Heart left ventricle (tissue), 13 donors: ENCODE measurements around the gene CNTN4.

Experiments used
- POLR2A ChIP-seq, 2 donors: fragments of 450-650 bp; IDR thresholded peaks; one replicate each; pipeline ENCODE4 v1.6.1; 2017; ENCODE audit warnings: antibody characterized with exemption in 2 of 2, mild to moderate bottlenecking in 2 of 2, moderate library complexity in 2 of 2
- TF ChIP-seq, protein P1 (sequence below), 12 donors: fragments of 200-600 bp; sonication (generic) in 4 of 12; IDR thresholded peaks; one replicate each; pipeline versions ENCODE4 v1.5.0 to v1.8.0; 2018 to 2022; ENCODE audit warnings: antibody characterized with exemption in 12 of 12, mild to moderate bottlenecking in 5 of 12
- donor health status: ischemic (EF 13 %, LVEDD 7.1; RV severe dilation, severe dysfunction).
- donor health status: DM: no; HTN: yes; CAD: no.
- donor health status: DM: no; HTN: no; CAD: no.
- donor health status: ischemic (EF 25% LVEDD 6.9; RV normal size, moderate dysfunction).
- donor health status: ischemic (EF 25% LVEDD 5.7; RV mildly dilated, moderate dysfunction).
- donor health status: ischemic (EF 35%, LVEDD 5.7; RV mildly dilated, moderate dysfunction).
- donor health status: nonischemic (EF 11% LVEDD 7.7; RV severe dilation, severe dysfunction).
- donor health status: DM: yes; HTN: yes; CAD: no.
- donor health status: PGD.
- donor health status: ischemic (EF 29% LVEDD 5.4; RV normal size, mild dysfunction).
- donor health status: nonischemic (EF 23%, LVEDD 6.1; RV moderate dilation, normal function).

DNA sequence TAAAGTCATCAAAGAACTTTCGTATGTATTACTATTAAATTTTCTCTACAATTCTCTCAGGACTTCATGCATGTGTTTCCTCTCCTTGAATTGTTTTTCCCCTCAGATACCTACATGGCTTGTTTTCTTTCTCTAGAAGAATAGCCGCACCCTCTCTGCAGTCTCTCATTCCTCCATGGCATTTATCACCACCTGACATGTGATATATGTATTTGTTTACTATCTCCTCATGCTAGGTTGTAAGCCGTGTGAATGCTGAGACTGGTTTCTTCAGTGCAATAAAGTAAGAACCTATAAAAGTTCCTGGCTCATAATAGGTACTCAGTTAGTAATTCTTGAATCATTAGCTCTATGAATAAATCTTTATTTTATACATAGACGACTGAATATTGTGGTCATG, 149.2 kb downstream of the CNTN4 start:
- TF ChIP-seq, protein P1, sequence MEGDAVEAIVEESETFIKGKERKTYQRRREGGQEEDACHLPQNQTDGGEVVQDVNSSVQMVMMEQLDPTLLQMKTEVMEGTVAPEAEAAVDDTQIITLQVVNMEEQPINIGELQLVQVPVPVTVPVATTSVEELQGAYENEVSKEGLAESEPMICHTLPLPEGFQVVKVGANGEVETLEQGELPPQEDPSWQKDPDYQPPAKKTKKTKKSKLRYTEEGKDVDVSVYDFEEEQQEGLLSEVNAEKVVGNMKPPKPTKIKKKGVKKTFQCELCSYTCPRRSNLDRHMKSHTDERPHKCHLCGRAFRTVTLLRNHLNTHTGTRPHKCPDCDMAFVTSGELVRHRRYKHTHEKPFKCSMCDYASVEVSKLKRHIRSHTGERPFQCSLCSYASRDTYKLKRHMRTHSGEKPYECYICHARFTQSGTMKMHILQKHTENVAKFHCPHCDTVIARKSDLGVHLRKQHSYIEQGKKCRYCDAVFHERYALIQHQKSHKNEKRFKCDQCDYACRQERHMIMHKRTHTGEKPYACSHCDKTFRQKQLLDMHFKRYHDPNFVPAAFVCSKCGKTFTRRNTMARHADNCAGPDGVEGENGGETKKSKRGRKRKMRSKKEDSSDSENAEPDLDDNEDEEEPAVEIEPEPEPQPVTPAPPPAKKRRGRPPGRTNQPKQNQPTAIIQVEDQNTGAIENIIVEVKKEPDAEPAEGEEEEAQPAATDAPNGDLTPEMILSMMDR (IDR thresholded peaks at IDR 0.05) = no peak
- no peak for TF ChIP-seq POLR2A (IDR thresholded peaks at IDR 0.05)
